Measurements from ENCODE around the gene SPATS2.

DNA sequence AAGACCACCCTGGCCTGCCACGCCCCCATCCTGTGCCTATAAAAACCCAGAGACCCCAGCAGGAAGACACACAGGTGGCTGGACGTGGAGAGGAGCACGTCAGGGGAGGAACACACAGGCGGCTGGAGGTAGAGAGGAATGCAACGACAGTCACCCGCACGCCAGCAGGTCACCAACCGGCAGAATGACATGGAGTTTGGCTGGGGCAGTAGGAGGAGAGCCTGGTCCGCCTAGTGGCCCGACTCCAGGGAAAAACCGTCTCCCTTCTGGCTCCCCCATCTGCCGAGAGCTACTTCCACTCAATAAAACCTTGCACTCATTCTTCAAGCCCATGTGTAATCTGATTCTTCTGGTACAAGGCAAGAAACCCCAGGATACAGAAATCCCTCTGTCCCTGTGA lies 108.8 kb downstream of the SPATS2 start:
- TF ChIP-seq, protein P1, sequence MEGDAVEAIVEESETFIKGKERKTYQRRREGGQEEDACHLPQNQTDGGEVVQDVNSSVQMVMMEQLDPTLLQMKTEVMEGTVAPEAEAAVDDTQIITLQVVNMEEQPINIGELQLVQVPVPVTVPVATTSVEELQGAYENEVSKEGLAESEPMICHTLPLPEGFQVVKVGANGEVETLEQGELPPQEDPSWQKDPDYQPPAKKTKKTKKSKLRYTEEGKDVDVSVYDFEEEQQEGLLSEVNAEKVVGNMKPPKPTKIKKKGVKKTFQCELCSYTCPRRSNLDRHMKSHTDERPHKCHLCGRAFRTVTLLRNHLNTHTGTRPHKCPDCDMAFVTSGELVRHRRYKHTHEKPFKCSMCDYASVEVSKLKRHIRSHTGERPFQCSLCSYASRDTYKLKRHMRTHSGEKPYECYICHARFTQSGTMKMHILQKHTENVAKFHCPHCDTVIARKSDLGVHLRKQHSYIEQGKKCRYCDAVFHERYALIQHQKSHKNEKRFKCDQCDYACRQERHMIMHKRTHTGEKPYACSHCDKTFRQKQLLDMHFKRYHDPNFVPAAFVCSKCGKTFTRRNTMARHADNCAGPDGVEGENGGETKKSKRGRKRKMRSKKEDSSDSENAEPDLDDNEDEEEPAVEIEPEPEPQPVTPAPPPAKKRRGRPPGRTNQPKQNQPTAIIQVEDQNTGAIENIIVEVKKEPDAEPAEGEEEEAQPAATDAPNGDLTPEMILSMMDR (IDR thresholded peaks at IDR 0.05; ENCODE audit: extremely low read depth in 1 of 2, insufficient read depth in 1 of 2, low read depth in 1 of 2, low read length in 2 of 2), result no peak
- no peak for TF ChIP-seq MYC (IDR thresholded peaks at IDR 0.05; ENCODE audit: low read depth, low read length)
- TF ChIP-seq JUN (IDR thresholded peaks at IDR 0.05; ENCODE audit: borderline replicate concordance, insufficient read depth, insufficient read length, low read depth), result no peak

All from endothelial cell of umbilical vein (primary cell).